Panc1 (cell line): ENCODE results near the gene ESYT2. TPM values are rescaled to one million over a fixed set of nuclear protein-coding genes. Genes with fewer than 3 reads are reported as not detected.

Source experiments
- ATAC-seq: fragments of 200-7000 bp; cut with Tn5 transposase; 2 replicates; pipeline ENCODE4 v1.9.1; 2020; ENCODE audit warnings: mild to moderate bottlenecking, moderate library complexity
- BruUV-seq: library from RNA; stranded (reverse); fragments of 400-500 nt; replicated peaks from 2 replicates; lab custom pipeline; 2021; lab: Mats Ljungman, UMichigan
- CTCF ChIA-PET: fragments of 300-600 bp; sonication (Branson Sonifier 250); formaldehyde crosslinking; loops from one replicate; lab custom pipeline; 2022; ENCODE audit warnings: antibody characterized with exemption; lab: Charles Lee
- POLR2A ChIA-PET: fragments of 300-600 bp; sonication (Branson Sonifier 250); formaldehyde crosslinking; loops from one replicate; lab custom pipeline; 2022; ENCODE audit warnings: antibody characterized with exemption; lab: Charles Lee
- DNase-seq: peaks from one replicate; pipeline ENCODE4 v3.0.0-alpha.2; 2010; ENCODE audit warnings: low read depth, low spot score
- H3K27ac ChIP-seq: 2 replicates; pipeline ENCODE4 v1.5.1; 2011; ENCODE audit warnings: mild to moderate bottlenecking, low read length, inconsistent platforms
- H3K27me3 ChIP-seq: fragments of 200-500 bp; sonication (Bioruptor generic); 2 replicates; pipeline ENCODE4 v1.6.0; 2014; ENCODE audit warnings: low read length, inconsistent platforms; ENCODE audit not compliant: control insufficient read depth, insufficient read depth
- H3K36me3 ChIP-seq: fragments of 200-500 bp; sonication (Bioruptor generic); 2 replicates; pipeline ENCODE4 v1.5.1; 2014; ENCODE audit warnings: inconsistent platforms, mild to moderate bottlenecking, low read length, moderate library complexity; ENCODE audit not compliant: control insufficient read depth, insufficient read depth
- H3K4me1 ChIP-seq: 2 replicates; pipeline ENCODE4 v1.5.1; 2011; ENCODE audit warnings: inconsistent platforms, mild to moderate bottlenecking, low read length, moderate library complexity; ENCODE audit not compliant: control insufficient read depth, insufficient read depth
- H3K4me3 ChIP-seq, 2 experiments: 2 replicates each; pipeline ENCODE4 v1.5.1; 2011 to 2012; ENCODE audit warnings: low read depth in 2 of 2, low read length in 2 of 2, mild to moderate bottlenecking in 2 of 2, inconsistent platforms in 1 of 2, moderate library complexity in 1 of 2
- H3K9me3 ChIP-seq: fragments of 200-500 bp; sonication (Bioruptor generic); 2 replicates; pipeline ENCODE4 v1.5.1; 2014; ENCODE audit warnings: low read depth, mild to moderate bottlenecking, inconsistent platforms, low read length, moderate library complexity; ENCODE audit not compliant: control insufficient read depth, insufficient read depth
- CTCF ChIP-seq: fragments of 450-650 bp; IDR thresholded peaks from 2 replicates; pipeline ENCODE4 v1.5.1; 2017; ENCODE audit warnings: mild to moderate bottlenecking
- POLR2AphosphoS5 ChIP-seq: IDR thresholded peaks from 2 replicates; pipeline ENCODE4 v1.6.1; 2012; ENCODE audit warnings: mild to moderate bottlenecking, low read depth, low read length, moderate library complexity
- REST ChIP-seq, 2 experiments: IDR thresholded peaks; 2 replicates each; pipeline ENCODE4 v1.6.1; 2011 to 2012; ENCODE audit warnings: low read depth in 2 of 2, control low read depth in 1 of 2, low read length in 1 of 2, mild to moderate bottlenecking in 1 of 2, moderate library complexity in 1 of 2; ENCODE audit not compliant: insufficient read depth in 1 of 2
- SIN3A ChIP-seq: IDR thresholded peaks from 2 replicates; pipeline ENCODE4 v1.6.1; 2012; ENCODE audit warnings: low read depth, mild to moderate bottlenecking, low read length, moderate library complexity, borderline replicate concordance; ENCODE audit not compliant: insufficient read depth
- TCF7L2 ChIP-seq: IDR thresholded peaks from 2 replicates; pipeline ENCODE4 v1.6.1; 2011; ENCODE audit warnings: mild to moderate bottlenecking, low read depth, low read length, inconsistent platforms
- in situ Hi-C: cut with HindIII; loops from 2 replicates; pipeline ENCODE4 v1.10.0; 2016; ENCODE audit warnings: low sequenced_read_pairs, low pct_unique_long_range_greater_than_20kb
- intact Hi-C: fragments of 100-400 bp; cut with micrococcal nuclease; formaldehyde crosslinking; loops from one replicate; pipeline ENCODE4 v1.10.0; 2022; ENCODE audit not compliant: unreplicated experiment
- total RNA-seq: library from RNA; stranded (reverse); gene quantifications from one replicate; pipeline ENCODE4 v1.2.1, GENCODE V29; 2021; ENCODE audit not compliant: unreplicated experiment

Gene ESYT2
- total RNA-seq, 1 experiment from 2014 or later: 92.7 TPM

GRCh38 chr7:158731761-158732160 is 97.5 kb downstream of the ESYT2 start:
- Histone ChIP-seq H3K4me3 (no peak overlapping the region), H3K27me3 (no peaks in the 10 kb centered on the region), H3K27ac (no peak overlapping the region), H3K4me1 (no peaks in the 10 kb centered on the region), H3K9me3 (no peaks in the 10 kb centered on the region), H3K36me3 (peaks cover 15% of the 10 kb centered on the region)
- DNase-seq (no peak), ATAC-seq (no peak)
- in situ Hi-C loops: no loop called here
- intact Hi-C loops: no loop called here
- ChIA-PET CTCF (no interaction called here), POLR2A (no interaction called here)
- TF ChIP-seq CTCF (no peak), SIN3A (no peak), POLR2AphosphoS5 (no peak), REST (IDR thresholded peaks at IDR 0.05; ENCODE audit: insufficient read depth in 1 of 2, low read depth in 2 of 2, low read length in 1 of 2) (no peak), TCF7L2 (no peak)
- TSS peak; percentile 68 for BruUV-seq

GRCh38 chr7:158730383-158731346 is 98.6 kb downstream of the ESYT2 start:
- no peak overlapping the region for H3K4me3 ChIP-seq
- POLR2A ChIA-PET: interaction anchor here (0.8 kb wide), 1 partner anchor 18 kb away, joined by 5 read pairs; no protein-coding TSS in a partner anchor
- no peak for TF ChIP-seq SIN3A
- no peak for TF ChIP-seq REST (IDR thresholded peaks at IDR 0.05; ENCODE audit: insufficient read depth in 1 of 2, low read depth in 2 of 2, low read length in 1 of 2)
- TF ChIP-seq TCF7L2: no peak
- no peak for TF ChIP-seq CTCF
- TF ChIP-seq POLR2AphosphoS5: no peak
- peaks cover 13% of the 10 kb centered on the region; the same call in 1 of the 2 replicates for H3K36me3 ChIP-seq
- in situ Hi-C loops (no loop called here), intact Hi-C loops (no loop called here)
- CTCF ChIA-PET: no interaction called here
- H3K4me1 ChIP-seq: no peaks in the 10 kb centered on the region
- BruUV-seq: no TSS peak
- DNase-seq (no peak), ATAC-seq (no peak)
- H3K9me3 ChIP-seq: no peaks in the 10 kb centered on the region
- no peak overlapping the region for H3K27ac ChIP-seq
- H3K27me3 ChIP-seq: no peaks in the 10 kb centered on the region
